H9 (cell line): ENCODE measurements around the gene DCTN5. TPM values are rescaled to one million over a fixed set of nuclear protein-coding genes. Genes with fewer than 3 reads are reported as not detected.

ENCODE experiments used
- DNase-seq: peaks from one replicate; pipeline ENCODE4 v3.0.0-alpha.2; 2017
- H2AFZ ChIP-seq: one replicate; pipeline ENCODE4 v1.6.1; 2013; ENCODE audit warnings: mild to moderate bottlenecking, low read length, control low read depth, moderate library complexity
- H2AK5ac ChIP-seq: 2 replicates; pipeline ENCODE4 v1.6.1; 2013; ENCODE audit warnings: low read length, control low read depth, mixed read lengths; ENCODE audit not compliant: insufficient read length
- H2BK120ac ChIP-seq: one replicate; pipeline ENCODE4 v1.6.1; 2013; ENCODE audit warnings: low read depth, mild to moderate bottlenecking, low read length, control low read depth, inconsistent platforms; ENCODE audit not compliant: poor library complexity, severe bottlenecking
- H2BK12ac ChIP-seq: 2 replicates; pipeline ENCODE4 v1.6.1; 2013; ENCODE audit warnings: low read length, control low read depth, mixed read lengths, low read depth; ENCODE audit not compliant: insufficient read length
- H2BK15ac ChIP-seq: 2 replicates; pipeline ENCODE4 v1.6.1; 2013; ENCODE audit warnings: low read depth, low read length, control low read depth
- H2BK20ac ChIP-seq: one replicate; pipeline ENCODE4 v1.6.1; 2013; ENCODE audit warnings: low read depth, mild to moderate bottlenecking, low read length, control low read depth, inconsistent platforms; ENCODE audit not compliant: poor library complexity, severe bottlenecking
- H2BK5ac ChIP-seq: 2 replicates; pipeline ENCODE4 v1.6.1; 2013; ENCODE audit warnings: low read length, control low read depth, mixed read lengths; ENCODE audit not compliant: insufficient read length
- H3K14ac ChIP-seq: 2 replicates; pipeline ENCODE4 v1.6.1; 2013; ENCODE audit warnings: low read length, control low read depth; ENCODE audit not compliant: insufficient read depth
- H3K18ac ChIP-seq: 2 replicates; pipeline ENCODE4 v1.6.1; 2013; ENCODE audit warnings: low read depth, mild to moderate bottlenecking, mixed read lengths, low read length, control low read depth; ENCODE audit not compliant: insufficient read length
- H3K23ac ChIP-seq: 2 replicates; pipeline ENCODE4 v1.6.1; 2013; ENCODE audit warnings: low read length, control low read depth, mixed read lengths, low read depth; ENCODE audit not compliant: insufficient read length
- H3K23me2 ChIP-seq: 2 replicates; pipeline ENCODE4 v1.6.1; 2013; ENCODE audit warnings: low read depth, mild to moderate bottlenecking, mixed read lengths, low read length, control low read depth; ENCODE audit not compliant: insufficient read length, poor library complexity, severe bottlenecking
- H3K27ac ChIP-seq: 2 replicates; pipeline ENCODE4 v1.5.1; 2013; ENCODE audit warnings: low read length, control low read depth, mixed read lengths, low read depth; ENCODE audit not compliant: insufficient read length
- H3K27me3 ChIP-seq: 2 replicates; pipeline ENCODE4 v1.6.1; 2013; ENCODE audit warnings: low read length, control low read depth, inconsistent platforms; ENCODE audit not compliant: insufficient read depth
- H3K4ac ChIP-seq: 2 replicates; pipeline ENCODE4 v1.6.1; 2013; ENCODE audit warnings: low read depth, mild to moderate bottlenecking, control low read depth, inconsistent platforms, low read length, moderate library complexity
- H3K4me1 ChIP-seq: 2 replicates; pipeline ENCODE4 v1.6.1; 2013; ENCODE audit warnings: low read length, control low read depth, inconsistent platforms; ENCODE audit not compliant: insufficient read depth
- H3K4me2 ChIP-seq: 2 replicates; pipeline ENCODE4 v1.6.1; 2013; ENCODE audit warnings: low read length, control low read depth, mixed read lengths; ENCODE audit not compliant: insufficient read length, insufficient read depth
- H3K56ac ChIP-seq: 2 replicates; pipeline ENCODE4 v1.6.1; 2013; ENCODE audit warnings: low read depth, mild to moderate bottlenecking, mixed read lengths, low read length, control low read depth; ENCODE audit not compliant: insufficient read length
- H3K79me1 ChIP-seq: 2 replicates; pipeline ENCODE4 v1.6.1; 2013; ENCODE audit warnings: low read depth, mild to moderate bottlenecking, moderate library complexity, low read length, control low read depth, inconsistent platforms; ENCODE audit not compliant: insufficient read depth, poor library complexity, severe bottlenecking
- H3K79me2 ChIP-seq: 2 replicates; pipeline ENCODE4 v1.6.1; 2013; ENCODE audit warnings: low read length, control low read depth, inconsistent platforms; ENCODE audit not compliant: insufficient read depth
- H3K9ac ChIP-seq: 2 replicates; pipeline ENCODE4 v1.6.1; 2013; ENCODE audit warnings: low read length, control low read depth, mixed read lengths; ENCODE audit not compliant: insufficient read length; ENCODE audit errors: extremely low read depth
- H3K9me3 ChIP-seq: one replicate; pipeline ENCODE4 v1.6.1; 2013; ENCODE audit warnings: low read depth, low read length, inconsistent platforms; ENCODE audit not compliant: control insufficient read depth
- H3T11ph ChIP-seq: one replicate; pipeline ENCODE4 v1.6.1; 2013; ENCODE audit warnings: mild to moderate bottlenecking, low read length, control low read depth, inconsistent platforms
- H4K20me1 ChIP-seq: one replicate; pipeline ENCODE4 v1.6.1; 2013; ENCODE audit not compliant: control insufficient read depth, insufficient read length, insufficient read depth
- H4K5ac ChIP-seq: 2 replicates; pipeline ENCODE4 v1.6.1; 2013; ENCODE audit warnings: low read depth, mild to moderate bottlenecking, mixed read lengths, low read length, control low read depth; ENCODE audit not compliant: insufficient read length
- H4K8ac ChIP-seq: replicated peaks from 2 replicates; pipeline ENCODE4 v1.6.1; 2013; ENCODE audit warnings: low read length, control low read depth, mixed read lengths, low read depth; ENCODE audit not compliant: insufficient read length
- H4K91ac ChIP-seq: 2 replicates; pipeline ENCODE4 v1.6.1; 2013; ENCODE audit warnings: low read depth, mild to moderate bottlenecking, moderate library complexity, mixed read lengths, low read length, control low read depth; ENCODE audit not compliant: insufficient read length
- H3K27ac Mint-ChIP-seq, 3 experiments: 2 replicates in 2 of 3; 3 replicates in 1 of 3; pipeline ENCODE4 v1.8.0; 2020 to 2021; ENCODE audit warnings: mixed read lengths in 3 of 3, mild to moderate bottlenecking in 1 of 3, moderate library complexity in 1 of 3
- H3K27me3 Mint-ChIP-seq: 2 replicates; pipeline ENCODE4 v1.8.0; 2021; ENCODE audit warnings: low read depth, mild to moderate bottlenecking, moderate library complexity, mixed read lengths
- H3K36me3 Mint-ChIP-seq, 3 experiments: 2 replicates in 2 of 3; 3 replicates in 1 of 3; pipeline ENCODE4 v1.8.0; 2020 to 2021; ENCODE audit warnings: low read depth in 3 of 3, mixed read lengths in 3 of 3; ENCODE audit not compliant: insufficient read depth in 1 of 3
- H3K4me1 Mint-ChIP-seq, 2 experiments: 2 replicates each; pipeline ENCODE4 v1.8.0; 2020; ENCODE audit warnings: mixed read lengths in 2 of 2
- H3K4me3 Mint-ChIP-seq, 2 experiments: 2 replicates in 1 of 2; 3 replicates in 1 of 2; pipeline ENCODE4 v1.8.0; 2020 to 2021; ENCODE audit warnings: mild to moderate bottlenecking in 2 of 2, mixed read lengths in 2 of 2, moderate library complexity in 1 of 2
- H3K9me3 Mint-ChIP-seq, 2 experiments: 2 replicates in 1 of 2; 3 replicates in 1 of 2; pipeline ENCODE4 v1.8.0; 2020; ENCODE audit warnings: mild to moderate bottlenecking in 2 of 2, mixed read lengths in 2 of 2, moderate library complexity in 1 of 2
- WGBS: extraction: QIAGEN DNeasy Blood & Tissue Kit; methylation state at CpG from one replicate; pipeline ENCODE4 v1.1.7; 2013; ENCODE audit warnings: missing lambda C conversion rate, low lambda C conversion rate, mixed read lengths; ENCODE audit not compliant: insufficient read length; ENCODE audit errors: extremely low coverage; 5-methylcytosine and 5-hydroxymethylcytosine counted together
- total RNA-seq: library from RNA; stranded (reverse); gene quantifications from 2 replicates; pipeline ENCODE4 v1.2.1, GENCODE V29; 2021
- TF ChIP-seq, protein P1 (sequence below): fragments of 200-600 bp; sonication (generic); conservative IDR thresholded peaks from 3 replicates; pipeline ENCODE4 v1.8.0; 2021; ENCODE audit warnings: antibody characterized with exemption, mild to moderate bottlenecking

DCTN5 gene
- total RNA-seq, 1 experiment from 2014 or later: 114 TPM

DNA sequence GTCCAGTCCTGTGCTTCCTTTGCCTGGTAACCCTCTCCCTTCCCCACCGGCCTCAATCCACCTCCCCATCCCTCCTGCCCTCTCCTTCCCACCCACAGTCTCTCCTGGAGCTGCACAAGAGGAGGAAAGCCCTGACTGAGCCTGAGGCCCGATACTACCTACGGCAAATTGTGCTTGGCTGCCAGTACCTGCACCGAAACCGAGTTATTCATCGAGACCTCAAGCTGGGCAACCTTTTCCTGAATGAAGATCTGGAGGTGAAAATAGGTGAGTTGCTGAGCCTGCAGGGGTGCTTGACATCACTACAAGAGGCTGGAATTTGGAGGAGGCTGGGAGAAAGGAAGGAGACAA, 38.7 kb downstream of the DCTN5 start:
- Histone ChIP-seq H2BK15ac (no peak overlapping the region), H2BK120ac (no peak overlapping the region), H3K9ac (peak overlapping the region; percentile 91), H2BK5ac (peak overlapping the region; percentile 16), H3K27me3 (no peaks in the 10 kb centered on the region), H3K4ac (no peak overlapping the region), H2BK20ac (no peak overlapping the region), H3K9me3 (no peaks in the 10 kb centered on the region), H2AFZ (no peak overlapping the region), H3K79me2 (peaks cover 23% of the 10 kb centered on the region; the same call in 1 of the 2 replicates), H2BK12ac (no peak overlapping the region), H4K91ac (no peak overlapping the region), H3K4me1 (no peaks in the 10 kb centered on the region; the same call in 1 of the 2 replicates), H3K56ac (no peak overlapping the region), H3K23ac (no peak overlapping the region), H3K14ac (peak overlapping the region; percentile 93; the same call in 1 of the 2 replicates), H3K4me2 (peak overlapping the region; percentile 100), H4K20me1 (no peaks in the 10 kb centered on the region), H3T11ph (no peak overlapping the region), H3K18ac (no peak overlapping the region), H4K5ac (no peak overlapping the region), H3K79me1 (peaks cover 18% of the 10 kb centered on the region), H4K8ac (no peak overlapping the region), H3K27ac (no peak overlapping the region), H3K23me2 (peaks cover 12% of the 10 kb centered on the region), H2AK5ac (no peak overlapping the region)
- Mint-ChIP-seq H3K36me3 (peaks cover 38 to 61% (median 49%) of the 10 kb centered on the region in 3 experiments), H3K9me3 (no peaks in the 10 kb centered on the region), H3K27me3 (no peaks in the 10 kb centered on the region; the same call in 1 of the 2 replicates), H3K4me1 (peaks cover 18 to 24% of the 10 kb centered on the region in 2 experiments), H3K27ac (peak overlapping the region; percentile 52 to 89 (median 63); a peak in 5 of 7 replicates), H3K4me3 (peak overlapping the region; percentile 98 to 100)
- DNase-seq: no peak
- TF ChIP-seq, protein P1, sequence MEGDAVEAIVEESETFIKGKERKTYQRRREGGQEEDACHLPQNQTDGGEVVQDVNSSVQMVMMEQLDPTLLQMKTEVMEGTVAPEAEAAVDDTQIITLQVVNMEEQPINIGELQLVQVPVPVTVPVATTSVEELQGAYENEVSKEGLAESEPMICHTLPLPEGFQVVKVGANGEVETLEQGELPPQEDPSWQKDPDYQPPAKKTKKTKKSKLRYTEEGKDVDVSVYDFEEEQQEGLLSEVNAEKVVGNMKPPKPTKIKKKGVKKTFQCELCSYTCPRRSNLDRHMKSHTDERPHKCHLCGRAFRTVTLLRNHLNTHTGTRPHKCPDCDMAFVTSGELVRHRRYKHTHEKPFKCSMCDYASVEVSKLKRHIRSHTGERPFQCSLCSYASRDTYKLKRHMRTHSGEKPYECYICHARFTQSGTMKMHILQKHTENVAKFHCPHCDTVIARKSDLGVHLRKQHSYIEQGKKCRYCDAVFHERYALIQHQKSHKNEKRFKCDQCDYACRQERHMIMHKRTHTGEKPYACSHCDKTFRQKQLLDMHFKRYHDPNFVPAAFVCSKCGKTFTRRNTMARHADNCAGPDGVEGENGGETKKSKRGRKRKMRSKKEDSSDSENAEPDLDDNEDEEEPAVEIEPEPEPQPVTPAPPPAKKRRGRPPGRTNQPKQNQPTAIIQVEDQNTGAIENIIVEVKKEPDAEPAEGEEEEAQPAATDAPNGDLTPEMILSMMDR: no peak
- no CpG with 5 or more reads among the region's 6 CpGs for WGBS
